ENCODE results near the gene LDLR.

DNA sequence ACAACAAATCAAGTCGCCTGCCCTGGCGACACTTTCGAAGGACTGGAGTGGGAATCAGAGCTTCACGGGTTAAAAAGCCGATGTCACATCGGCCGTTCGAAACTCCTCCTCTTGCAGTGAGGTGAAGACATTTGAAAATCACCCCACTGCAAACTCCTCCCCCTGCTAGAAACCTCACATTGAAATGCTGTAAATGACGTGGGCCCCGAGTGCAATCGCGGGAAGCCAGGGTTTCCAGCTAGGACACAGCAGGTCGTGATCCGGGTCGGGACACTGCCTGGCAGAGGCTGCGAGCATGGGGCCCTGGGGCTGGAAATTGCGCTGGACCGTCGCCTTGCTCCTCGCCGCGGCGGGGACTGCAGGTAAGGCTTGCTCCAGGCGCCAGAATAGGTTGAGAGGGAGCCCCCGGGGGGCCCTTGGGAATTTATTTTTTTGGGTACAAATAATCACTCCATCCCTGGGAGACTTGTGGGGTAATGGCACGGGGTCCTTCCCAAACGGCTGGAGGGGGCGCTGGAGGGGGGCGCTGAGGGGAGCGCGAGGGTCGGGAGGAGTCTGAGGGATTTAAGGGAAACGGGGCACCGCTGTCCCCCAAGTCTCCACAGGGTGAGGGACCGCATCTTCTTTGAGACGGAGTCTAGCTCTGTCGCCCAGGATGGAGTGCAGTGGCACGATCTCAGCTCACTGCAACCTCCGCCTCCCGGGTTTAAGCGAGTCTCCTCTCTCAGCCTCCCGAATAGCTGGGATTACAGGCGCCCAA, at the start of gene LDLR:
- TF ChIP-seq, protein P1, sequence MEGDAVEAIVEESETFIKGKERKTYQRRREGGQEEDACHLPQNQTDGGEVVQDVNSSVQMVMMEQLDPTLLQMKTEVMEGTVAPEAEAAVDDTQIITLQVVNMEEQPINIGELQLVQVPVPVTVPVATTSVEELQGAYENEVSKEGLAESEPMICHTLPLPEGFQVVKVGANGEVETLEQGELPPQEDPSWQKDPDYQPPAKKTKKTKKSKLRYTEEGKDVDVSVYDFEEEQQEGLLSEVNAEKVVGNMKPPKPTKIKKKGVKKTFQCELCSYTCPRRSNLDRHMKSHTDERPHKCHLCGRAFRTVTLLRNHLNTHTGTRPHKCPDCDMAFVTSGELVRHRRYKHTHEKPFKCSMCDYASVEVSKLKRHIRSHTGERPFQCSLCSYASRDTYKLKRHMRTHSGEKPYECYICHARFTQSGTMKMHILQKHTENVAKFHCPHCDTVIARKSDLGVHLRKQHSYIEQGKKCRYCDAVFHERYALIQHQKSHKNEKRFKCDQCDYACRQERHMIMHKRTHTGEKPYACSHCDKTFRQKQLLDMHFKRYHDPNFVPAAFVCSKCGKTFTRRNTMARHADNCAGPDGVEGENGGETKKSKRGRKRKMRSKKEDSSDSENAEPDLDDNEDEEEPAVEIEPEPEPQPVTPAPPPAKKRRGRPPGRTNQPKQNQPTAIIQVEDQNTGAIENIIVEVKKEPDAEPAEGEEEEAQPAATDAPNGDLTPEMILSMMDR (IDR thresholded peaks at IDR 0.05): peak in 1 of 5 experiments; percentile 15
- peak; percentile 95 to 99 (median 99) for TF ChIP-seq POLR2AphosphoS5 (IDR thresholded peaks at IDR 0.05)

Measured in transverse colon (tissue), 4 donors.